Heart left ventricle (tissue), 13 donors: ENCODE measurements around the gene ZNF579.

Experiments
- CTCF ChIP-seq, 12 donors: fragments of 200-600 bp; sonication (generic) in 4 of 12; IDR thresholded peaks; one replicate each; pipeline versions ENCODE4 v1.5.0 to v1.8.0; 2018 to 2022; ENCODE audit warnings: antibody characterized with exemption in 12 of 12, mild to moderate bottlenecking in 5 of 12
- POLR2A ChIP-seq, 2 donors: fragments of 450-650 bp; IDR thresholded peaks; one replicate each; pipeline ENCODE4 v1.6.1; 2017; ENCODE audit warnings: antibody characterized with exemption in 2 of 2, mild to moderate bottlenecking in 2 of 2, moderate library complexity in 2 of 2
- donor health status: ischemic (EF 13 %, LVEDD 7.1; RV severe dilation, severe dysfunction).
- donor health status: DM: no; HTN: yes; CAD: no.
- donor health status: DM: no; HTN: no; CAD: no.
- donor health status: ischemic (EF 25% LVEDD 6.9; RV normal size, moderate dysfunction).
- donor health status: ischemic (EF 25% LVEDD 5.7; RV mildly dilated, moderate dysfunction).
- donor health status: ischemic (EF 35%, LVEDD 5.7; RV mildly dilated, moderate dysfunction).
- donor health status: nonischemic (EF 11% LVEDD 7.7; RV severe dilation, severe dysfunction).
- donor health status: DM: yes; HTN: yes; CAD: no.
- donor health status: PGD.
- donor health status: ischemic (EF 29% LVEDD 5.4; RV normal size, mild dysfunction).
- donor health status: nonischemic (EF 23%, LVEDD 6.1; RV moderate dilation, normal function).

DNA sequence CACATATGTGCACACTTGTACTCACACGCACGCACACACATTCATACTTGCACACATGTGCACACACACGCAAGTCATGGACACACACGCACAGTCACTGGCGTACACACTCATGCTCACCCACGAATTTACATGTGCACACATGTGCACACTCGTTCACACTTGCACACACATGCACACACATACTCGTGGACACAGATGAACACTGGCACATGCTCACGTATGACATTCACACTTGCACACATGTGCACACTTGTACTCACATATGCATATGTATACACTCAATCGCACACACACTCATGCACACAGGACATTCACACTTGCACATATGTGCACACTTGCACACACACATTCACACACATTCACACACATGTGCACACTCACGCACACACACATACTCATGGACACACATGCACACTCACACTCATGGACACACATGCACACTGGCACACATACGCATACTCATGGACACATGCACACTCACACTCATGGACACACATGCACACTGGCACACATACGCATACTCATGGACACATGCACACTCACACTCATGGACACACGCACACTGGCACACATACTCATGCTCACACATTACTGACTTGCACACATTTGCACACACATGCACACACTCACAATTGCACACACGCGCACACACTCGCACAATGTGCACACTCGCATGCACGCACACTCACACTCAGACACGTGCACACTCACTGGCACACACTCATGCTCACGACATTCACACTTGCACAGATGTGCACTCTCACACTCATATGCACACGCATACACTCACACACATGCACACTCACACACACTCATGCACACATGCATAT, 53.2 kb downstream of the ZNF579 start:
- no peak for TF ChIP-seq POLR2A (IDR thresholded peaks at IDR 0.05)
- no peak for TF ChIP-seq CTCF (IDR thresholded peaks at IDR 0.05)
